ENCODE measurements around the gene HEPACAM.

HEPACAM gene

GRCh38 chr11:124934862-124935547 lies 842 bp downstream of the HEPACAM start:
- no peak overlapping the region for H3K4me3 ChIP-seq (ENCODE audit: low read length)
- TF ChIP-seq ZNF274 (IDR thresholded peaks at IDR 0.05; ENCODE audit: low read depth, low read length), result no peak

GRCh38 chr11:124930799-124931198 lies 5.0 kb downstream of the HEPACAM start:
- TF ChIP-seq ZNF274 (IDR thresholded peaks at IDR 0.05; ENCODE audit: low read depth, low read length), result no peak
- H3K4me3 ChIP-seq (ENCODE audit: low read length), result no peak overlapping the region

GRCh38 chr11:124928942-124929665 lies 6.7 kb downstream of the HEPACAM start:
- no peak overlapping the region for H3K4me3 ChIP-seq (ENCODE audit: low read length)
- no peak for TF ChIP-seq ZNF274 (IDR thresholded peaks at IDR 0.05; ENCODE audit: low read depth, low read length)

GRCh38 chr11:124923296-124923695 lies 12.6 kb downstream of the HEPACAM start:
- no peak overlapping the region for H3K4me3 ChIP-seq (ENCODE audit: low read length)
- no peak for TF ChIP-seq ZNF274 (IDR thresholded peaks at IDR 0.05; ENCODE audit: low read depth, low read length)

GRCh38 chr11:124922831-124923230 lies 13.0 kb downstream of the HEPACAM start:
- no peak overlapping the region for H3K4me3 ChIP-seq (ENCODE audit: low read length)
- TF ChIP-seq ZNF274 (IDR thresholded peaks at IDR 0.05; ENCODE audit: low read depth, low read length), result no peak

- peak overlapping the region; percentile 17; the same call in 1 of the 2 replicates for H3K4me3 ChIP-seq (ENCODE audit: low read length)
- TF ChIP-seq ZNF274 (IDR thresholded peaks at IDR 0.05; ENCODE audit: low read depth, low read length), result no peak
These were observed 14.8 kb downstream of the HEPACAM start for GRCh38 chr11:124920870-124921609.

GRCh38 chr11:124920356-124920755 lies 15.5 kb downstream of the HEPACAM start:
- H3K4me3 ChIP-seq (ENCODE audit: low read length), result no peak overlapping the region; the same call in 1 of the 2 replicates
- TF ChIP-seq ZNF274 (IDR thresholded peaks at IDR 0.05; ENCODE audit: low read depth, low read length), result no peak

GRCh38 chr11:124919898-124920297 lies 15.9 kb downstream of the HEPACAM start:
- TF ChIP-seq ZNF274 (IDR thresholded peaks at IDR 0.05; ENCODE audit: low read depth, low read length), result no peak
- no peak overlapping the region for H3K4me3 ChIP-seq (ENCODE audit: low read length)

- TF ChIP-seq ZNF274 (IDR thresholded peaks at IDR 0.05; ENCODE audit: low read depth, low read length), result no peak
- H3K4me3 ChIP-seq (ENCODE audit: low read length), result no peak within 1 kb of the TSS
These were observed 16.9 kb downstream of the HEPACAM start, which contains the start of gene HEPN1 for GRCh38 chr11:124918950-124919349. HEPN1 (plus strand) TSS chr11:124919250.

- no peak for TF ChIP-seq ZNF274 (IDR thresholded peaks at IDR 0.05; ENCODE audit: low read depth, low read length)
These were observed 18.7 kb downstream of the HEPACAM start for GRCh38 chr11:124917115-124917637.

GRCh38 chr11:124916370-124916710 lies 19.5 kb downstream of the HEPACAM start:
- H3K4me3 ChIP-seq (ENCODE audit: low read length), result no peak overlapping the region
- TF ChIP-seq ZNF274 (IDR thresholded peaks at IDR 0.05; ENCODE audit: low read depth, low read length), result no peak

More at GRCh38 chr11:124917115-124917637, 18.7 kb downstream of the HEPACAM start:
- H3K4me3 ChIP-seq (ENCODE audit: low read length), result no peak overlapping the region

- no peak for TF ChIP-seq ZNF274 (IDR thresholded peaks at IDR 0.05; ENCODE audit: low read depth, low read length)
- H3K4me3 ChIP-seq (ENCODE audit: low read length), result no peak overlapping the region
These were observed 20.1 kb downstream of the HEPACAM start for GRCh38 chr11:124915541-124916369.

GRCh38 chr11:124902616-124903015 lies 33.2 kb downstream of the HEPACAM start:
- TF ChIP-seq ZNF274 (IDR thresholded peaks at IDR 0.05; ENCODE audit: low read depth, low read length), result no peak

More at GRCh38 chr11:124902616-124903015, 33.2 kb downstream of the HEPACAM start:
- H3K4me3 ChIP-seq (ENCODE audit: low read length), result no peak overlapping the region

Data from GM08714 (cell line).